ENCODE data around the gene SLC38A4.

The SLC38A4 gene

GRCh38 chr12:46811185-46811584 lies 14.6 kb downstream of the SLC38A4 start:
- DNase-seq (ENCODE audit: low read depth): no peak

- DNase-seq (ENCODE audit: low read depth): no peak
Measured at GRCh38 chr12:46808955-46809697, 16.7 kb downstream of the SLC38A4 start.

- no peak for DNase-seq (ENCODE audit: low read depth)
Measured at GRCh38 chr12:46808317-46808716, 17.5 kb downstream of the SLC38A4 start.

- no peak for DNase-seq (ENCODE audit: low read depth)
Measured at GRCh38 chr12:46804054-46804453, 21.7 kb downstream of the SLC38A4 start.

DNA sequence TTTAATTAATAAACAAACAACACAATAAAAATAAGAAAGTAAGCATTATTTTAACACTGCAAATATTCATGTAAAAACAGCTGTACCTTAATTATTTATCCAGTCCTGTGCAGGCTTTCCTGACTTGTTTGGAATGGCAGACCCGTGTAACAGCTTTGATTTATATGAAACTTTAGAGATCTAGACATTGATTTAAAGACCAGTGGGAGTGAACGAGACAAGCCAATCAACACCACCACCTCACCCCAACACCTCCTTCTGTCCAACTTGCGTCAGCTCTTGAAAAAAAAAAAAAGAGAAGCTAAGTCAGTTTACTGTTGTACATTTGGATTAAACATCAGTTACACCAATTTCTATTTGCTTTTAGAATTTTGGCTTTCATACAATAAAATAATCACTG lies 22.3 kb downstream of the SLC38A4 start:
- DNase-seq (ENCODE audit: low read depth): no peak

GRCh38 chr12:46801293-46801692 lies 24.5 kb downstream of the SLC38A4 start:
- no peak for DNase-seq (ENCODE audit: low read depth)

GRCh38 chr12:46800160-46800559 lies 25.6 kb downstream of the SLC38A4 start:
- DNase-seq (ENCODE audit: low read depth): no peak

DNA sequence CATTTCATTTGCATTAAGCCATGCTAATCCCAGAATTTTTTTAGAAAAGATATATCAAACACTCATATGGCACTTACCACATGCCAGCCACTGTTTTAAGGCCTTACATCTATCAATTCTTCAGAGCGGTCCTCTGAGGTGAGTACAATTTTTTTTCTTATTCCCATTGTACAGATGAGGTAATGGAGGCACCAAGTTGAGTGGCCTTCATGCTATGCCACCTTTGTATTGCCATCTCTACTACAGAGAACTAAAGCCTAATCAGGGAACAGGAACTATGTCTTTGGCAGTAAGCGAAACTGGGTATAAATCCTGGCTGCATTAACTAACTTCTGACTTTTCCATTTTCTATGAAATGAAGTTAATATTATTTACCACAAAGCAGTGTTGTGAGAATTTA lies 27.1 kb downstream of the SLC38A4 start:
- DNase-seq (ENCODE audit: low read depth): no peak

DNA sequence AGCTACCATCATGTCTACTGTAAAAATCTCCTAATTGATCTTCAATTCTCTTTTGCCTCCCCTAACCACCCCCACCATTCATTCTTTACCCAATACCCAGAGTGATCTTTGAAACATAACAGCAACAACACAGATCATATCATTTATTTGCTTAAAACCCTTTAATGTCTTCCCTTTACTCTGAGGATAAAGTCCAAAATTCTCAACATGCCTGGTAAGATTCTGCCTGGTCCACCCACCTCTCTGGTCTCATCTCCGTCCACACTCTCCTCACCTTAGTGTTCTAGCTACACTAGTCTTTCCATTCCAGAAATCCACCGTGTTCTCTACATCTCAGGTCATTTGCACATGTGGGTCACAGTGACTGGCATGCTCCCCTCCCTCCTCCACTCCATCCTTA lies 27.7 kb downstream of the SLC38A4 start:
- DNase-seq (ENCODE audit: low read depth): no peak

- no peak for DNase-seq (ENCODE audit: low read depth)
Measured at GRCh38 chr12:46795988-46796387, 29.8 kb downstream of the SLC38A4 start.

- no peak for DNase-seq (ENCODE audit: low read depth)
Measured at GRCh38 chr12:46794593-46795190, 31.1 kb downstream of the SLC38A4 start.

DNA sequence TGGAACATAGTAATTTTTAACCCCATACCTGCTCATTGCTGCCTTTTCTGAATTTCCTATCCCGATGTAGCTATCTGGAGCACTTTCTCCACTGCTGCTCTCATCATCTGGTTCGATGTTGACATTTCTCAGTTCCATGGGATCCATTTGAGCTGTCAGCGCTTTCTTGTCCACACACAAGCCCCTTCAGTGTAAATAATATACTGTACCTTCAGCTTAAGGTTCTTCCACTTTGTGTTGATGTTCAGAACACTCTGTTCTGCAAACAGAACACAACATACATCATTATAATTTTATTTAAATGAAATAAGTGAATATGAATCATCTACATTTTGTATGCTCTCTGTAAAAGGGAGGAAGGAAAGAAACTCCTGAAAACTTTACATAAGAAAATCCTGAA lies 32.9 kb downstream of the SLC38A4 start:
- no peak for DNase-seq (ENCODE audit: low read depth)

GRCh38 chr12:46790066-46790465 lies 35.7 kb downstream of the SLC38A4 start:
- DNase-seq (ENCODE audit: low read depth): no peak

- DNase-seq (ENCODE audit: low read depth): no peak
Measured at GRCh38 chr12:46788072-46788887, 37.5 kb downstream of the SLC38A4 start.

DNA sequence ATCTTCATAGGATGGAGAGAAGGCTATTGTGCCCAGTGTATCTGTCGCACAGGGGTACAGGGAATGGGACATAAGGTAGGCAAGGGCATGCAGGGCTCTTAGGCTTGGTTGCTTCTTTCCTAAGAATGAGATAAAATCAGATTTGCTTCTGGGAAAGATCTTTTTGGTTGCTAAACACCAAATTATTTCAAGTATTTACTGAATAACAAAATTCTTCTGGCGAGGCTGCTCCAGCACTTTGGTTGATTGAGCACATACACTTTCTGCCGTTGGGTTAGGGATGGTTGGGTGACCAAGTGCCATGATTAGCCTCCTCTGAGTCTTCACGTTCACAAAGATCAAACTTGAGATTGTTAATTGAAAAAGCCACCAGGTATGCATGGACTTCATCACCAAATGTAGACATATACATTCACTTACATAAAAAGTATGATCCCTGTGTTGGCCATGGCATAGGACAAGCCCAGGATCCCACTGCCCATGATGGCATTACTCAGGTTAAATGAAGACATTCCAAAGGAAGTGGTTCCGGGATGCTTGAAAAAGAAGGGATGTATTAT lies 38.2 kb downstream of the SLC38A4 start:
- DNase-seq (ENCODE audit: low read depth): no peak

GRCh38 chr12:46786774-46787173 lies 39.0 kb downstream of the SLC38A4 start:
- no peak for DNase-seq (ENCODE audit: low read depth)

DNA sequence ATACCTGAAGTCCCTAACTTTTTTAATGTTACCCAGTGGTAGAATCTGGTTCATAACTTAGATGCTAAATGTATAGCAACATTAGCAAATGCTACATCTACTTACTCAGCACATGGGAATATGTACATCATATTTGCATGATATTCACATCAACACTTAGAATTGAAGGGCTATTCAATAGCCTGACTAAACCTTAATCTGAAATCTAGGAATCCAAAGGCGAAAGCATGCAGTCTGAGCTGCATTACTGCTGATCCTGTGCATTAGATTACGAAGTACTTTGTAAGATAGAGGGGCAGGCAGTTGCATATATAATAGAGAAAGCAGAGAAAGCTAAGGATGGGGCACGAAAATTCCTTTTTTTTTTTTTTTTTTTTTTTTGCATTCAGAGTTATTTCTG lies 40.4 kb downstream of the SLC38A4 start:
- DNase-seq (ENCODE audit: low read depth): no peak

- DNase-seq (ENCODE audit: low read depth): no peak
Measured at GRCh38 chr12:46783871-46784270, 41.9 kb downstream of the SLC38A4 start.

DNA sequence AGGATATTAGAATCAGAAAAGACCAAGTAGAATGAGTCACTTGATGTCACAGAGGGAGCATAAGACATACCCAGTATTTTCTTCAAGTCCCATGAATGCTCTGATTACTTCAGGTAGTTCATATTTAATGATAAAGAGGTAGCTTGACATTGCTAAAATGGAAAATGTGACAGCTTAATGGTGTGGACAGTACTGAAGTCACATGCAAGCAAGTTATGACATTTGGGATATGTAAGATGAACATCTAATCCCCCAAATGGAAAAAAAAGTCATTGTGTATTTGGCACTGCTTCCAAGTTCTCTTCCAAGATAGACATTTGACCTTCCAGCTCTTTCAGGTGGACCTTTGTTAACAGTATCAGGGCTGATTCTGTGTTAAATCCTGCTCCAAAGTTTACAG lies 45.9 kb downstream of the SLC38A4 start:
- no peak for DNase-seq (ENCODE audit: low read depth)

- DNase-seq (ENCODE audit: low read depth): no peak
Measured at GRCh38 chr12:46779063-46779462, 46.7 kb downstream of the SLC38A4 start.

- no peak for DNase-seq (ENCODE audit: low read depth)
Measured at GRCh38 chr12:46778415-46778814, 47.4 kb downstream of the SLC38A4 start.

- no peak for DNase-seq (ENCODE audit: low read depth)
Measured at GRCh38 chr12:46777587-46777986, 48.2 kb downstream of the SLC38A4 start.

- DNase-seq (ENCODE audit: low read depth): no peak
Measured at GRCh38 chr12:46775796-46776195, 50.0 kb downstream of the SLC38A4 start.
